Measurements from ENCODE around the gene HLA-F.
A peak's percentile ranks its signal among the peaks of the same experiment; 100 is the strongest.

Gene HLA-F

GRCh38 chr6:29705389-29706231 lies 17.6 kb upstream of the HLA-F start:
- no peak overlapping the region for H3K4me3 ChIP-seq (ENCODE audit: low read length)
- no peak for TF ChIP-seq ZNF274 (IDR thresholded peaks at IDR 0.05; ENCODE audit: low read depth, low read length)

GRCh38 chr6:29708432-29709179 lies 14.6 kb upstream of the HLA-F start:
- peak overlapping the region; percentile 22; the same call in 1 of the 2 replicates for H3K4me3 ChIP-seq (ENCODE audit: low read length)
- TF ChIP-seq ZNF274 (IDR thresholded peaks at IDR 0.05; ENCODE audit: low read depth, low read length): no peak

GRCh38 chr6:29709188-29709587 lies 14.0 kb upstream of the HLA-F start:
- TF ChIP-seq ZNF274 (IDR thresholded peaks at IDR 0.05; ENCODE audit: low read depth, low read length): no peak
- peak overlapping the region; percentile 22; the same call in 1 of the 2 replicates for H3K4me3 ChIP-seq (ENCODE audit: low read length)

- no peak overlapping the region for H3K4me3 ChIP-seq (ENCODE audit: low read length)
- no peak for TF ChIP-seq ZNF274 (IDR thresholded peaks at IDR 0.05; ENCODE audit: low read depth, low read length)
These were observed 12.8 kb upstream of the HLA-F start for GRCh38 chr6:29710281-29710941.

- TF ChIP-seq ZNF274 (IDR thresholded peaks at IDR 0.05; ENCODE audit: low read depth, low read length): no peak
These were observed 2.4 kb upstream of the HLA-F start for GRCh38 chr6:29720863-29721262.

GRCh38 chr6:29723666-29724588 lies 693 bp downstream of the HLA-F start:
- TF ChIP-seq ZNF274 (IDR thresholded peaks at IDR 0.05; ENCODE audit: low read depth, low read length): no peak
- peak overlapping the region; percentile 89 for H3K4me3 ChIP-seq (ENCODE audit: low read length)

More at GRCh38 chr6:29720863-29721262, 2.4 kb upstream of the HLA-F start:
- no peak overlapping the region for H3K4me3 ChIP-seq (ENCODE audit: low read length)

GRCh38 chr6:29724937-29725869 lies 2.0 kb downstream of the HLA-F start:
- no peak for TF ChIP-seq ZNF274 (IDR thresholded peaks at IDR 0.05; ENCODE audit: low read depth, low read length)
- peak overlapping the region; percentile 89; the same call in 1 of the 2 replicates for H3K4me3 ChIP-seq (ENCODE audit: low read length)

GRCh38 chr6:29726001-29726400 lies 2.8 kb downstream of the HLA-F start:
- peak overlapping the region; percentile 13; the same call in 1 of the 2 replicates for H3K4me3 ChIP-seq (ENCODE audit: low read length)
- no peak for TF ChIP-seq ZNF274 (IDR thresholded peaks at IDR 0.05; ENCODE audit: low read depth, low read length)

- no peak overlapping the region for H3K4me3 ChIP-seq (ENCODE audit: low read length)
- TF ChIP-seq ZNF274 (IDR thresholded peaks at IDR 0.05; ENCODE audit: low read depth, low read length): no peak
These were observed 3.4 kb downstream of the HLA-F start for GRCh38 chr6:29726571-29727194.

- no peak overlapping the region for H3K4me3 ChIP-seq (ENCODE audit: low read length)
- TF ChIP-seq ZNF274 (IDR thresholded peaks at IDR 0.05; ENCODE audit: low read depth, low read length): no peak
These were observed 4.4 kb downstream of the HLA-F start for GRCh38 chr6:29727637-29728036.

GRCh38 chr6:29728173-29728874 lies 5.1 kb downstream of the HLA-F start:
- H3K4me3 ChIP-seq (ENCODE audit: low read length): no peak overlapping the region
- TF ChIP-seq ZNF274 (IDR thresholded peaks at IDR 0.05; ENCODE audit: low read depth, low read length): no peak
